SH-SY5Y (cell line): ENCODE data around the gene LRRC25.

Experiments used
- GATA2 ChIP-seq: IDR thresholded peaks from 2 replicates; pipeline ENCODE4 v1.6.1; 2011; ENCODE audit warnings: mild to moderate bottlenecking, low read depth, low read length
- GATA3 ChIP-seq: IDR thresholded peaks from 2 replicates; pipeline ENCODE4 v1.6.1; 2011; ENCODE audit warnings: low read depth, mild to moderate bottlenecking, low read length, moderate library complexity

GRCh38 chr19:18446145-18446810 lies 48.9 kb upstream of the LRRC25 start:
- TF ChIP-seq GATA3 = no peak
- no peak for TF ChIP-seq GATA2
